BE2C (cell line): ENCODE measurements around the gene DEPDC5.

ENCODE experiments used
- DNase-seq: peaks from one replicate; pipeline ENCODE4 v3.0.0-alpha.2; 2020
- H3K27me3 ChIP-seq: fragments of 250-450 bp; sonication (Bioruptor Pico); 2 replicates; pipeline ENCODE4 v1.5.1; 2020; ENCODE audit warnings: mild to moderate bottlenecking
- H3K36me3 ChIP-seq: fragments of 250-450 bp; sonication (Bioruptor Pico); 2 replicates; pipeline ENCODE4 v1.5.1; 2020; ENCODE audit warnings: mild to moderate bottlenecking
- H3K4me1 ChIP-seq: fragments of 250-450 bp; sonication (Bioruptor Pico); 2 replicates; pipeline ENCODE4 v1.5.1; 2020
- H3K4me3 ChIP-seq: 2 replicates; pipeline ENCODE4 v1.5.1; 2011; ENCODE audit warnings: low read depth, low read length
- H3K9me3 ChIP-seq: fragments of 250-450 bp; sonication (Bioruptor Pico); 2 replicates; pipeline ENCODE4 v1.5.1; 2020
- TF ChIP-seq, protein P1 (sequence below): IDR thresholded peaks from 2 replicates; pipeline ENCODE4 v1.5.1; 2012; ENCODE audit warnings: mild to moderate bottlenecking, low read depth, low read length

Gene DEPDC5

DNA sequence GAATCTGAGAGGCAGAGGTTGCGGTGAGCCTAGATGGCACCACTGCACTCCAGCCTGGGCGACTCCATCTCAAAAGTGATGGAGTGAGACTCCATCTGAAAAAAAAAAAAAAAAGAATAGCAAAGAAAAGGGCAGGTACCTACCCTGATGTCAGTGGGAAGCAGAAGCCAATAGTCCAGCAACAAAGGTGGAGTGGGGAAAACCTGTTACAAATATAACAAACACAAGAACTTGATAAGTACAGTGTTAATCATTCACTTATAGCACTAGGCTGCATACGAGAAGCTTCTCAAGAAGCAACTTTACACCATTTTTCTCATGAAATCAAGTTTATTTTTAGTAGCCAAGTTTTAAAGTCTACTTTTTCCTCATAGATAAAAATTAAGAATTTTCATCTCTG is 128.0 kb downstream of the DEPDC5 start:
- peaks cover 7% of the 10 kb centered on the region for H3K36me3 ChIP-seq
- H3K27me3 ChIP-seq = no peaks in the 10 kb centered on the region
- no peaks in the 10 kb centered on the region for H3K4me1 ChIP-seq
- no peak for DNase-seq
- TF ChIP-seq, protein P1, sequence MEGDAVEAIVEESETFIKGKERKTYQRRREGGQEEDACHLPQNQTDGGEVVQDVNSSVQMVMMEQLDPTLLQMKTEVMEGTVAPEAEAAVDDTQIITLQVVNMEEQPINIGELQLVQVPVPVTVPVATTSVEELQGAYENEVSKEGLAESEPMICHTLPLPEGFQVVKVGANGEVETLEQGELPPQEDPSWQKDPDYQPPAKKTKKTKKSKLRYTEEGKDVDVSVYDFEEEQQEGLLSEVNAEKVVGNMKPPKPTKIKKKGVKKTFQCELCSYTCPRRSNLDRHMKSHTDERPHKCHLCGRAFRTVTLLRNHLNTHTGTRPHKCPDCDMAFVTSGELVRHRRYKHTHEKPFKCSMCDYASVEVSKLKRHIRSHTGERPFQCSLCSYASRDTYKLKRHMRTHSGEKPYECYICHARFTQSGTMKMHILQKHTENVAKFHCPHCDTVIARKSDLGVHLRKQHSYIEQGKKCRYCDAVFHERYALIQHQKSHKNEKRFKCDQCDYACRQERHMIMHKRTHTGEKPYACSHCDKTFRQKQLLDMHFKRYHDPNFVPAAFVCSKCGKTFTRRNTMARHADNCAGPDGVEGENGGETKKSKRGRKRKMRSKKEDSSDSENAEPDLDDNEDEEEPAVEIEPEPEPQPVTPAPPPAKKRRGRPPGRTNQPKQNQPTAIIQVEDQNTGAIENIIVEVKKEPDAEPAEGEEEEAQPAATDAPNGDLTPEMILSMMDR = no peak
- H3K9me3 ChIP-seq = no peaks in the 10 kb centered on the region
- H3K4me3 ChIP-seq = no peak overlapping the region

DNA sequence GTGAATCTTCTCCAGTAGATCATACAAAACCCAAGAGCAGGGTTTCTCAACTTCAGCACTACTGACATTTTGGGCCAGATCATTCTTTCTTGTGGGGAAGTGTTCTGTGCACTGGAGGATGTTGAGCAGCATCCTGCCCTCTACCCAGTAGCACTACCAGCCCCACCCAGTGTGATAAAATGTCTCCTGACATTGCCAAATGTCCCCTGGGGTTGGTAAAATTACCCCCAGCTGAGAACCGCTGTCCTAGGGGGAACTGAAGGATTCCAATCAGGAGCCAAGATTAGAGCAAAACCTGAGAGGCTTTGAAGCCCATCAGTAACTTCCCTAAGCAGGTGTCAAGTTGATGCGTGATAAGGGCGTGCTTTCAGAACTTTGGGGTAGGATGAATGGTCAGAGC is 129.2 kb downstream of the DEPDC5 start:
- no peak for DNase-seq
- H3K27me3 ChIP-seq = no peaks in the 10 kb centered on the region
- H3K4me3 ChIP-seq = no peak overlapping the region
- TF ChIP-seq, protein P1 = no peak
- H3K4me1 ChIP-seq = no peaks in the 10 kb centered on the region
- peaks cover 7% of the 10 kb centered on the region for H3K36me3 ChIP-seq
- no peaks in the 10 kb centered on the region for H3K9me3 ChIP-seq

DNA sequence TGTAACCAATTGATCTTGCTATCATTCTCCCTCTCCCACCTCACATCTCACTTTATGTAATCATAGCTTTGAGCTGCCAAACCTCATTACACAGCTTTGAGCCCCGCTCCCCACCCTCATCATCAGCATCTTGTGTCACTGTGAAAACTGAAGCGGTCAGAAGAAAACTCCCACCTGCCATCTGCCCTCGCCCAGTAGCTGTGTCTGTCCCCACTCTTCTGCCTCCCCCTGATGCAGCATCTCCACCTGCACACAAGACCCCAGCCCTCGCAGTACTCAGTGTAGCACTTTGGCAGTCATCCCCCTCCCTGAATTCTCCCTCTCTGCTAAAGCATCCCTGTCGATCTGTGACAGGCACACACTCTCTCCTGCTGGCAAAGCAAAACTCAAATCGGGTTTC is 130.2 kb downstream of the DEPDC5 start:
- TF ChIP-seq, protein P1 = no peak
- Histone ChIP-seq H3K4me3 (no peak overlapping the region), H3K4me1 (no peaks in the 10 kb centered on the region), H3K9me3 (no peaks in the 10 kb centered on the region), H3K36me3 (peaks cover 7% of the 10 kb centered on the region), H3K27me3 (no peaks in the 10 kb centered on the region)
- DNase-seq = no peak

DNA sequence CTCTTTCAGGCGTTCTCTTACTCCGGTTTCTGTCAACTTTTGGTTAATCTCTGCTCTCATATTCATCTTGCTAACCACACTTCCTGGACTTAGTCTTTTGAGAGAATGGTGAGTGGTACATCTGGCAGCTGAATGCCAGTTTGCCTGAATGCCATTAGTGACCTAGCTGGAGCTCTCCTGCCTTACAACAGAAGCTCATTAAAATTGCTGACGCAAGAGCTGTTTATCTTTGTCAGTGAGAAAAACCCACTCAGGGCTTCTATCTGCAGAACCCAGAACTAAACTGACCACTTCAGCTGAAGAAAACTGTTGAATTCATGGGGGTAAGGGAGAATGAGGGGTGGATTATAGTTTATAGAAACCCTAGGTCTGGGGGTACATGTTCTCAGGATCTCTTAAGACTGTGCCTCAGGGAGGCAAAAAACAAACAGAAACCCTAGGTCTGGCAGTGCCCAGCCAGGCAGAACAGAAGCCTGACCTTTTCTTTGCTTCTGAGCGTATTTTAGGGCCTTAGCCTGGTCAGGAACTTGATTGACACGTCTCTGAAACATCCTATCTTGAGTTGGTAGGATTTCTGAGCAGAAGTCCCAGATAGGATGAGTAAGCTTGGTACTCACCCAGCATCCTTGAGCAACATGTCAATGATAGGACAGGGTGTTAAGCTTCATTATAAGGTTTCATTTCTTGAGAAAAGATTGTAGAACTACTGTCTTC is 137.7 kb downstream of the DEPDC5 start:
- TF ChIP-seq, protein P1 = no peak
- no peak for DNase-seq
- Histone ChIP-seq H3K4me1 (peaks cover 7% of the 10 kb centered on the region), H3K36me3 (no peaks in the 10 kb centered on the region), H3K27me3 (no peaks in the 10 kb centered on the region), H3K4me3 (no peak overlapping the region), H3K9me3 (no peaks in the 10 kb centered on the region)

DNA sequence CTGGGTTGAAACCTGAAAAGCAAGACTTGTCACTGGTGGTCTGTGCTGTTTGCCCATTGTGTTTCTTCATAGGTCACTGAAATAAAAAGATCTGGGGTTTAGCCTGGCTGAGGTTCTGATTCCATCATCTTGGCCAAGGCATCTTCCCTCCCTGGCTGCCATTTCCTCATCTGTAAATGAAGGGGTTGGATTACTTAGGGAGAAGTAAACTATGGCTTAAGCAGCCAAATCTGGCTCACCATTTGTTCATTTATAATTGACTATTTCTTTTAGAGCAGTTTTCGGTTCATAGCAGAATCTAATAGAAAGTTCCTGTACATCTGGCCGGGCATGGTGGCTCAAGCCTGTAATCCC is 138.2 kb downstream of the DEPDC5 start:
- no peaks in the 10 kb centered on the region for H3K27me3 ChIP-seq
- H3K4me1 ChIP-seq = peaks cover 7% of the 10 kb centered on the region
- no peaks in the 10 kb centered on the region for H3K9me3 ChIP-seq
- no peaks in the 10 kb centered on the region for H3K36me3 ChIP-seq
- H3K4me3 ChIP-seq = no peak overlapping the region
- DNase-seq = no peak
- TF ChIP-seq, protein P1 = no peak

DNA sequence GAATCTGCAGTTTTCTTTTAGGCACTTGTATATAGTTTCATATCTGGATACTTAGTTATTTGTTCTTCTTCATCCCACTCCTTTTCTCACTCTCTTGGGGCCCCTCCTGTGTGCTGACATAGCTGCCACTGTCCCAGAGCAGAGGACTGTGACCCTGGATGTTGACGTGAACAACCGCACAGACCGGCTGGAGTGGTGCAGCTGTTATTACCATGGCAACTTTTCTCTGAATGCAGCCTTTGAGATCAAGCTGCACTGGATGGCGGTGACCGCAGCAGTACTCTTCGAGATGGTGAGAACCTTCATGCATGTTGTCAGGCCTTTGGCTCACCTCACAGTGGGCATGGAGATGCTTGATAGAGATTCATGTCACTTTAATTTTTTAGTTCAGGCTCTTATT is 139.6 kb downstream of the DEPDC5 start:
- no peak for DNase-seq
- H3K9me3 ChIP-seq = no peaks in the 10 kb centered on the region

More for the DNA sequence above, 139.6 kb downstream of the DEPDC5 start:
- Histone ChIP-seq H3K4me3 (no peak overlapping the region), H3K27me3 (no peaks in the 10 kb centered on the region), H3K36me3 (no peaks in the 10 kb centered on the region), H3K4me1 (peaks cover 7% of the 10 kb centered on the region)
- TF ChIP-seq, protein P1 = no peak
